ENCODE measurements around the gene INSM1. TPM values are rescaled to one million over a fixed set of nuclear protein-coding genes. Genes with fewer than 3 reads are reported as not detected.
A peak's percentile ranks its signal among the peaks of the same experiment; 100 is the strongest.

Gene INSM1
- total and polyA plus RNA-seq, 2 experiments from 2014 or later: not detected

DNA sequence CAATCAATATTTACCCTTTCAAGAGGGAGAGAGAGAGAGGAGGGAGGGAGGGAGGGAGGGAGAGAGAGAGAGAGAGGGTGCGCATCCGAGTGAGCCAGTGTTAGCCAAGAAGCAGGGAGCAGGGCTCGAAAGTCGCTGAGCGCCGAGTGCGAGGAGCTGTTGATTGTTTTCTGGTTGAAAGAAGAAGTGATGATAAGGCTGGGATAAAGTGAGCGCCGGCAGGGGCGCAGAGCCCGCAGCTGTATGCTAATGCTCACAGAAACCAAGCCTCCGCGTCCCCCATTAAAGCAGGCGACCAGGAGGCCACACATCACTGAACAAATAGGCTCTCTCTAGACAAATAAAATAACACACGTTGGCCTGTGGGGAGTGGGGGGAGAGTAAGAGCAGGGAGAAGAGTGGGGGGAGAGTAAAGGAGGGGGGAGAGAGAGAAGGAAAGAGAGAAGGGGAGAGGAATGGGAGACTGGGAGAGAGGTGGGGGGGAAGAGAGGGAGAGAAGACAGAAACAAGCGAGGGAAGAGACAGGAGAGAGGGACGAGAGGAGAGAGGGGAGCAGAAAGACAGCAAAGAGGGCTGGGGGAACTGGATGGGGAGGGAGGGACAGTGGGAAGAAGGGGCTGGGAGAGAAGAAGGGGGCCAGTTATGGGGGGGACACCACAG lies 5.0 kb upstream of the INSM1 start:
- DNase-seq (ENCODE audit: low read depth in 1 of 2, low spot score in 1 of 2): peak in 1 of 2 donors; percentile 30
- Histone ChIP-seq H3K27ac (no peak overlapping the region), H3K4me3 (no peak overlapping the region), H3K9me3 (ENCODE audit: low read depth) (no peaks in the 10 kb centered on the region), H3K27me3 (peaks cover 97% of the 10 kb centered on the region), H3K4me1 (ENCODE audit: low read depth) (no peaks in the 10 kb centered on the region), H3K36me3 (no peaks in the 10 kb centered on the region)
- TF ChIP-seq, protein P1, sequence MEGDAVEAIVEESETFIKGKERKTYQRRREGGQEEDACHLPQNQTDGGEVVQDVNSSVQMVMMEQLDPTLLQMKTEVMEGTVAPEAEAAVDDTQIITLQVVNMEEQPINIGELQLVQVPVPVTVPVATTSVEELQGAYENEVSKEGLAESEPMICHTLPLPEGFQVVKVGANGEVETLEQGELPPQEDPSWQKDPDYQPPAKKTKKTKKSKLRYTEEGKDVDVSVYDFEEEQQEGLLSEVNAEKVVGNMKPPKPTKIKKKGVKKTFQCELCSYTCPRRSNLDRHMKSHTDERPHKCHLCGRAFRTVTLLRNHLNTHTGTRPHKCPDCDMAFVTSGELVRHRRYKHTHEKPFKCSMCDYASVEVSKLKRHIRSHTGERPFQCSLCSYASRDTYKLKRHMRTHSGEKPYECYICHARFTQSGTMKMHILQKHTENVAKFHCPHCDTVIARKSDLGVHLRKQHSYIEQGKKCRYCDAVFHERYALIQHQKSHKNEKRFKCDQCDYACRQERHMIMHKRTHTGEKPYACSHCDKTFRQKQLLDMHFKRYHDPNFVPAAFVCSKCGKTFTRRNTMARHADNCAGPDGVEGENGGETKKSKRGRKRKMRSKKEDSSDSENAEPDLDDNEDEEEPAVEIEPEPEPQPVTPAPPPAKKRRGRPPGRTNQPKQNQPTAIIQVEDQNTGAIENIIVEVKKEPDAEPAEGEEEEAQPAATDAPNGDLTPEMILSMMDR (IDR thresholded peaks at IDR 0.05; ENCODE audit: low read depth, low read length): no peak

DNA sequence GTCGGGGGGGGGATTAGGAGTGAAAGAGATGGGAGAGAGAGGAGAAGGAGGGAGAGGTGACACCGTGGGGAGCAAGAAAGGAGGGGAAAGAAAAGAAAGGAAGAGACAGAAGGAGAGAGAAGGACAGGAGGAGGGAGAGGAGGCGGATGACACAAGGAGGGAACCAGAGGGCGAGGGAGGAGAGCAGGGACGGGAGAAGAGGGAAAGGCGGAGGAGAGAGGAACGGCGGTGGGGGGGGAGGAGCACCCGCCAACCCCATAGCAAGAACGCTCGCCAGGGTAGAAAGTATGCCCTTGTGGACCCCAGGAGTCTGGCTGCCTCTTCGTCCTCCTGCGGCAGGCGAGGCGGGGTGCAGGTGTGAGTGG lies 4.5 kb upstream of the INSM1 start:
- Histone ChIP-seq H3K4me3 (no peak overlapping the region), H3K27me3 (peaks cover 100% of the 10 kb centered on the region), H3K36me3 (no peaks in the 10 kb centered on the region), H3K9me3 (ENCODE audit: low read depth) (no peaks in the 10 kb centered on the region), H3K27ac (no peak overlapping the region), H3K4me1 (ENCODE audit: low read depth) (no peaks in the 10 kb centered on the region)
- peak in 1 of 2 donors; percentile 5 for DNase-seq (ENCODE audit: low read depth in 1 of 2, low spot score in 1 of 2)
- TF ChIP-seq, protein P1 (IDR thresholded peaks at IDR 0.05; ENCODE audit: low read depth, low read length): no peak

DNA sequence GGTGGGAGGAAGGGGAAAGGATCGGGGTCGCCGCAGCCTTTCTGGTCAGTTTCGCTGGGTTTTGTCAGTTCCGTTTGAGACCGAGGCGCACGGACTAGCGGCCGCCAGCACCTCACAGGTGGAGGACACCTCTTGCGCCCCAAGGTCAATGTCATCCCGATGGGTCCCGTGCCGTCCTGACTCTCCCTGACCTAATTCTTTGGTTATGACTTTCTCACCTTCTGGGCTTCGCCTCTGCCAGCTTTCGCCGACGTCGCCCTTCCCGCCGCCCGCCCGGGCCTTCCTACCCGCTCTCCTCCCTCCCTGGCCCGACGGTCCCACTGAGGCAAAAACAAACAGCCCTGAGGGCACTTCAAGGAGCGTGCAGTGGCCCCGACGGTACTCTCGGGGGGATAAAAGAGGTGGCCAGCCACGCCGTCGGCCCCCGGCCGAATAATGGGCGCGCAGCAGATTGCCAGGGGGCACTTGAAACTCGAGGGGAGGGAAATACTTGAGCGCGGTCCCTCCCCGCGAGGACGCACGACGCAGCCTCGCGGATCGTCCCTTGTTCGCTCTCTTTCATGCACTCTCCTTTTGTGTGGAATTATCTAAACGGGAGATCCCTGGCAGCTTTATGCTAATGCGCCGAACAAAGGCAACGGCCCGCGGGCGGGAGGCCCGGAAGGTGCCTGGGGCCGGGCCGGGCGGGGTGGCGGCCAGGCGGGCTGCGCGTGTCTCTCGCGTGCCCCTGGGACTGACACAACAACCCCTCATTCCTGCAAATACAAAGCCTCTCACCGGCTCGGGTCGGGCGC lies 3.9 kb upstream of the INSM1 start:
- H3K4me1 ChIP-seq (ENCODE audit: low read depth): no peaks in the 10 kb centered on the region
- H3K4me3 ChIP-seq: no peak overlapping the region
- no peak for DNase-seq (ENCODE audit: low read depth in 1 of 2, low spot score in 1 of 2)
- no peaks in the 10 kb centered on the region for H3K36me3 ChIP-seq
- TF ChIP-seq, protein P1 (IDR thresholded peaks at IDR 0.05; ENCODE audit: low read depth, low read length): no peak
- H3K27ac ChIP-seq: no peak overlapping the region
- peaks cover 100% of the 10 kb centered on the region for H3K27me3 ChIP-seq
- no peaks in the 10 kb centered on the region for H3K9me3 ChIP-seq (ENCODE audit: low read depth)

DNA sequence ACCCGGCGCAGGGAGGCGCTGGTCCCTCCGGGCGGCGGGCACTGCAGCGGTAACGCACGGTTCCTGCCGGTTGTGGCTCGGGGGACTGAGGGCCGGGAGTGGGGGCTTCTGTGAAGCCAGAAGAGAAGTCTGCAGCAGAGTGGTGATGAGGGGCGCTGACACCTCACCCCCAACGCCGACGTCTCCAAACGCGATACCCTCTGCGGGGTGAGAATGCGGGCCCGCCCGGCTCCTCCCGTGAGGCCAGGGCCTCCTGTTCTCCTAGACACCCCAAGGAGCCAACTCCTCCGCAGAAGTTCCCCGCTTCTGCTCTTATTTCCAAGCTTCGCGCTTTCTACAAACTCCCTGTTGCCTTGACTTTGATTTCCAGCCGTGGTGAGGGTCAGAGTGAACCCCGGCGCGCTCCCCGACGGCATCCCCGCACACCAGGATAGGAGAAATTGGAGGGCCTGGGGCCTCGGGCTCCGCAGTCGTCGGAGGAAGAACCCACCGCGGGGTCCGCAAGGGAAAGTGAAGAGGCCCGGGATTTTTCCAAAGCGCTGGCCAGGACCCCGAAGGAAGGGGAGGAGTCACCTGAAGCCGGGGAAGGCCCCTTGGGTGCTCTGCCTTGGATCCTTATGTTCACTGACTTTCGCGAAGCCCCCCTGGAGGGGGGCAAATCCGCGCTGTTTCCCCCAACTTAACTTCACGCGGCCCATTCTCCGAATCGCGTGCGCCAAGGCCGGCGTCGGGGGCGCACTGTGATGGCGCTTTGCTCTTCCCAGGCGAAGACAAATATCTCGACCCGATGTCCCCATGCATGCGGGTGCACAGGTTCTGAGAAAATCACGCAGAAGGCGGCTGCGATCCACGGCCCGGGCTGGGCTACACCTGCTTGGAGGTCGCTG lies 3.1 kb upstream of the INSM1 start:
- Histone ChIP-seq H3K36me3 (no peaks in the 10 kb centered on the region), H3K4me1 (ENCODE audit: low read depth) (no peaks in the 10 kb centered on the region), H3K4me3 (no peak overlapping the region), H3K27ac (no peak overlapping the region), H3K27me3 (peaks cover 100% of the 10 kb centered on the region), H3K9me3 (ENCODE audit: low read depth) (no peaks in the 10 kb centered on the region)
- TF ChIP-seq, protein P1 (IDR thresholded peaks at IDR 0.05; ENCODE audit: low read depth, low read length): no peak
- DNase-seq (ENCODE audit: low read depth in 1 of 2, low spot score in 1 of 2): peak in 1 of 2 donors; percentile 14

DNA sequence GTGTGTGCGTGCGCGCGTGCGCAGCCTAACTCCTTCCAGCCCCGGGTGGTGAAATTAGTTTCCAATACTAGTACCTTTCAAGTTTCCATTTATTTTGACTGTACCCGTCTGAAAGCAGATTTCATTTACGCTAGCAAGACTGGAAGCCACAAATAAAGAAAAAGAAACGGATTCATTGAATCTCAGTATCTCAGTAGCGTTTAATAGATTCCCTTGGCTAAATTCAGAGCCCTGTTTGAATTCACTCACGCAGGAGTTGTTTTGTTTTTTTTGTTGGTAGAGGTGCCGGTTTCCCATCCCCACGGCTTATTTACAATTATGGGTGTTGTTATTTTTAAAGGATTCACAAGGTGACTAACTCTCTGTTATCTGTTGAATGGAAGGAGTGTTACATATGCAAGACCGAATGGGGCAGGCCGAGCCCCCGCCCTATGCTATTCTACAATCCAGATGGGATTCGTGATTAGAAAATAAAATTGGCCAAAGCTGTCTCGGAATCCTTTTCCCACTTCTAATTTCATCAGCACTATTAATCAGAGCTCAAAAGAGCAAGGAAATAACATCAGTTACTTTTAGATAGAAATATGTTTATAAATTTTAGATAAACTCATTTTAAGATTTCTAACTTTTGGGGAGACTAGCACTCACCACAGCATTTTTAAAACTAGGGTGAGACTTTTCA lies 2.3 kb upstream of the INSM1 start:
- peaks cover 100% of the 10 kb centered on the region for H3K27me3 ChIP-seq
- H3K27ac ChIP-seq: no peak overlapping the region
- H3K36me3 ChIP-seq: no peaks in the 10 kb centered on the region
- no peak overlapping the region for H3K4me3 ChIP-seq
- H3K4me1 ChIP-seq (ENCODE audit: low read depth): no peaks in the 10 kb centered on the region
- H3K9me3 ChIP-seq (ENCODE audit: low read depth): no peaks in the 10 kb centered on the region
- no peak for DNase-seq (ENCODE audit: low read depth in 1 of 2, low spot score in 1 of 2)
- TF ChIP-seq, protein P1 (IDR thresholded peaks at IDR 0.05; ENCODE audit: low read depth, low read length): no peak

All from cardiac muscle cell (in vitro differentiated cells and primary cell).